Limb (tissue), 2 donors: ENCODE results near the gene CDH1.

ENCODE experiments used
- DNase-seq, 2 donors: peaks; one replicate each; pipeline ENCODE4 v3.0.0-alpha.2; 2016; ENCODE audit errors: extremely low spot score in 2 of 2

Gene CDH1

GRCh38 chr16:68848786-68849185 lies 111.7 kb downstream of the CDH1 start:
- DNase-seq, result no peak

GRCh38 chr16:68850481-68850880 lies 113.4 kb downstream of the CDH1 start:
- DNase-seq, result no peak

DNA sequence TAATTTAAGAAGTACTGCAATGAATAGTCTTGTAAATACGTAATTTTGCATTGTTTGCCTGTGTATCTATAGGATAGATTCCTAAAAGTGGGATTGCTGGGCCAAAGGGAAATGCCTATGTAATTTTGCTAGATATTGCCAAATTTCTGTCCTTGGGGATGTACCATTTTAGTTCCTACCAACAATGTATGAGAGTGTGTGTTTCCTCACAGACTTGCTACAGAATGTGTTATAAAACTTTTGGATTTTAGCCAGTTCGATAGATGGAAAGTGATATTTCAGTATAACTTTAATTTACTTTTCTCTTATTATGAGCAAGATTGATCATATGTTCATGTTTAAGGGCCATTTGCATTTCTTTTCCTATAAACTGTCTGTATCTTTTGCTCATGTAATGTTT lies 114.5 kb downstream of the CDH1 start:
- no peak for DNase-seq

DNA sequence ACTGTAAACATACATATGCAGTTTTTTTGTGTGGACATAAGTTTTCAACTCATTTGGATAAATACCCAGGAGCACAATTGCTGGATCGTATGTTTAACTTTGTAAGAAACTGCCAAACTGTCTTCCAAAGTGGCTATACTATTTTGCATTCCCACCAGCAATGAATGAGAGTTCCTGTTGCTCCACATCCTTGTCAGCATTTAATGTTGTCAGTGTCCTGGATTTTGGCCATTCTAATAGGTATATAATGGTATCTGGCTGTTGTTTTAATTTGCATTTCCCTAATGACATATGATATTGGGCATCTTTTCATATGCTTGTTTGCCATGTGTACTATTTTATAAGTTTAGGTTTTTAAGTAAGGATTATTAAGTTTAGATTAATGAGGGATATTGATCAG lies 120.4 kb downstream of the CDH1 start:
- no peak for DNase-seq

DNA sequence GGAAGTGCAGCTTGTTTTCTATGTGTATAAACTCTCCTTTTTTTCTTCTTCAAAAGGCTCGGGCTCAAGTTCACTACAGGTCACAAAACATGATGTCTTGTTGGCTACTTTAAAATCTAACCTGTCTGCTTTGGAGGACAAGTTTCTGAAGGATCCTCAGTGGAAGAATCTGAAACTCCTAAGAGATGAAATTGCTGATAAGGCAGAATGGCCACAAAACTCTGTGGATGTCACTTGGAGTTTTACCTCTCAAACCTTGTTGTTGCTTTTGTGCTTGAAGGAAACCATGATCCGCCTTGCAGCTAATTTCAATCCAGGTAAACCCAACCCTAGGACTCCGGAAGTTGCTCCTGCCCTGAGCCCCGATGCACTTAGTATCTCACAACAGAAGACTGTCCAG lies 122.7 kb downstream of the CDH1 start:
- no peak for DNase-seq

GRCh38 chr16:68860978-68861892 lies 124.1 kb downstream of the CDH1 start:
- no peak for DNase-seq

DNA sequence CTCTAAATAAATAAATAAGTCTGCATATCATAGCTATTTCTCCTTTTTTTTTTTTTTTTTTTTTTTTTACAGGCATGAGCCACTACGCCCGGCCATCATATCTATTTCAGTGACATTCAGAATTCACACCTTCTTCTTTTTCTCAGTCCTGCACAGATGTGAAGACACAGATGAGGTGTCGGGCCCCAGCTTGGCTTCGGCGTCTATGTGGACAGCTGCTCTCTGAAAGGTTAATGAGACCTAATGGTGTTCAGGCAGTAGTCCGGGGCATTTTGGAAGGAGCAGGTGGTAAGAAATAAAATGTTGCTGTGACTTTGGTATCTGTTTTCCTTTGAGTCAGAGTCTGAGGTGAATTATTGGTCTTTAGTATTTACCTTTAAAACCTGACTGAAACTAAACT lies 129.8 kb downstream of the CDH1 start:
- DNase-seq, result no peak

- no peak for DNase-seq
Observed at GRCh38 chr16:68869492-68870088, 132.5 kb downstream of the CDH1 start.

DNA sequence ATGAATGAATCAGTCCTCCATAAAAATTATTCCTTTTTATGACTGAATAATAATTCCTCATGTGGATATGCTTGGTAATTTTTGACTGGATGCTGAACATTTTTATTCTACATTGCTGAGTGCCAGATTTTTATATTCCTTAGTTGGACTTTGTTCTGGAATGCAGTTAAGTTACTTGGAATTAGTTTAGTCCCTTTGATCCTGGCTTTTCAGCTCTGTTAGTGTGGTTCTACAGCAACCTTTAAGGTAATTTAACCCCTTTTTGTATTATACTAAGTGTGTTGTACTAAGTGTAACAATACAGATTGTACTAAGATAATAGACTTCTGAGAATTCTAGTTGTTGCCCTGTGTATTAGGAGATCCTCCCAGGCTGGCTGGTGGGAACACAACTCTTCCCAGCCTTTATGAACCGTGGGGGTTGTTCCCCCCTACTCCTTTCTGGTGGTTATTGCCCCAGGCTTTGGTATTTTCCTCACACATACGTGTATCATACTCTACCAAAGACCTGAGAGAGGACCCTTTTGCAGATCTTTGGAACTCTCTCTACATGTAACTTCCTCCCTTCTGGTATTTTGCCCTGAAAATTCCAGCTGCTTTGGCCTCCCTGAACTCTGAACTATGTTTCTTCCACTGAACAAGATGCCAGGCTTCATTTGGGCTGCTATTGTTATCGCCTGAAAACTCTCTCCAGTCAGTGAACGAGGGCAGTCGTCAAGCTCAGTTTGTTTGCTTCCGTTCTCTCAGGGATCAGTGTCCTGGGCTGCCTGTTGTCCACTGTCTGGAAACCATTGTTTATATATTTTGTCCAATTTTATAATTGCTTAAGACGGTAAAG lies 136.8 kb downstream of the CDH1 start:
- DNase-seq, result no peak

DNA sequence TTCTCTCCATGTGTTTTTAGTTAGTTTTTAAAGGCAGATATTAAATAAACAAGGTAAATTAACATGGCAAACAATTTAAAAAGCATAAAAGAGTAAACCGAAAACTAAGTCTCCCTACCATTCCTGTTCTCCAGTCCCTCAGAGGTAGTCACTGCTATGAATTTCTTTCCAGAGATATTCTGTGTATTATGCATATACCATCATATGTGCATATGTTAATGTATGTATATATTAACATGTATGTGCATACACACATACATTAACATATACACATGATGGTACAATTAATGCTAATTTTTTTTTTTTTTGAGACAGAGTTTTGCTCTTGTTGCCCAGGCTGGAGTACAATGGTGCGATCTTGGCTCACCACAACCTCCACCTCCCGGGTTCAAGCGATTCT lies 138.8 kb downstream of the CDH1 start:
- DNase-seq, result no peak

DNA sequence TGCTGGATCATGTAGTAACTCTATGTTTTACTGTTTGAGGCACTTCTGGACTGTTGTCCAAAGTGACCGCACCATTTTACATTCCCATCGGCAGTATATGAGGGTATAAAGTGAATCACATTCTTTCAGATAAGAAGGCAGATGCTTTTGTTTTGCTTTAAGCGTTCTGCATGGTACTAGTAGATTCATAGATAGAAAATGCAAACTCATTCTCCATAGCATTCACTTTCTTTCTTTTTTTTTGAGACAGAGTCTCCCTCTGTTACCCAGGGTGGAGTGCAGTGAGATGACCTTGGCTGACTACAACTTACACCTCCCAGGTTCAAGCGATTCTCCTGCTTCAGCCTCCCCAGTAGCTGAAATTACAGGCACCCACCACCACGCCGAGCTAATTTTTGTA lies 146.6 kb downstream of the CDH1 start:
- no peak for DNase-seq

- DNase-seq, result no peak
Observed at GRCh38 chr16:68884401-68884800, 147.3 kb downstream of the CDH1 start.
